Measurements from ENCODE around the gene TSEN54. TPM values are rescaled to one million over a fixed set of nuclear protein-coding genes. Genes with fewer than 3 reads are reported as not detected.

Gene TSEN54
- polyA plus RNA-seq, 1 of the 3 experiments (the other 2 are of a cell fraction): 29.8 TPM

GRCh38 chr17:75521290-75521689, 5.0 kb downstream of the TSEN54 start:
- Histone ChIP-seq H4K20me1 (ENCODE audit: insufficient read depth) (peaks cover 13% of the 10 kb centered on the region; the same call in 1 of the 2 replicates), H3K9me2 (no peaks in the 10 kb centered on the region), H3K9me3 (no peaks in the 10 kb centered on the region), H3K9ac (no peak overlapping the region), H3K36me3 (replicated peaks in 1 of 2; ENCODE audit: control insufficient read depth in 1 of 2, insufficient read depth in 2 of 2, low read length in 1 of 2) (peaks cover 13 to 19% of the 10 kb centered on the region in 2 experiments), H3K27me3 (ENCODE audit: insufficient read depth) (peaks cover 4% of the 10 kb centered on the region; the same call in 1 of the 2 replicates), H3K79me2 (ENCODE audit: insufficient read depth) (no peaks in the 10 kb centered on the region), H3F3A (replicated peaks; ENCODE audit: insufficient read depth) (peaks cover 7% of the 10 kb centered on the region), H3K4me2 (no peak overlapping the region), H3K27ac (ENCODE audit: low read depth in 2 of 2, low read length in 1 of 2) (no peak overlapping the region), H3K4me3 (ENCODE audit: low read depth in 2 of 2, low read length in 1 of 2) (no peak overlapping the region), H2AFZ (ENCODE audit: low read depth) (no peak overlapping the region), H3K4me1 (ENCODE audit: control insufficient read depth in 1 of 2, insufficient read depth in 2 of 2, low read depth in 1 of 2, low read length in 1 of 2) (peaks cover 0 to 24% of the 10 kb centered on the region in 2 experiments; a peak in 1 of 4 replicates)
- POLR2A ChIA-PET: interaction anchor here (0.6 kb wide), 1 partner anchor 19 kb away, joined by 3 read pairs; no protein-coding TSS in a partner anchor
- CTCF ChIA-PET: interaction anchor here (1.0 to 4.0 kb wide), 5 partner anchors 111 to 251 kb away, joined by 3 to 13 read pairs (median 4); partner anchors contain the start of gene MIF4GD
- 94% methylated on average over 8 of the region's 8 CpGs for WGBS (ENCODE audit: low lambda C conversion rate)
- TF ChIP-seq MEF2A (IDR thresholded peaks at IDR 0.05; ENCODE audit: borderline replicate concordance, low read depth) (no peak), GATA2 (CRISPR knock-in tag; IDR thresholded peaks at IDR 0.05) (no peak), REST (IDR thresholded peaks at IDR 0.05; ENCODE audit: low read depth, low read length) (no peak), CTCF (IDR thresholded peaks at IDR 0.05) (no peak), NRF1 (IDR thresholded peaks at IDR 0.05; ENCODE audit: low read depth, low read length) (no peak), SIN3A (IDR thresholded peaks at IDR 0.05; ENCODE audit: borderline replicate concordance, low read depth, low read length) (no peak), FOXM1 (IDR thresholded peaks at IDR 0.05; ENCODE audit: low read depth) (no peak), CHD2 (IDR thresholded peaks at IDR 0.05; ENCODE audit: low read length, partially characterized antibody) (no peak), EZH2phosphoT487 (IDR thresholded peaks at IDR 0.05; ENCODE audit: borderline replicate concordance, low read depth) (no peak), USF2 (IDR thresholded peaks at IDR 0.05; ENCODE audit: borderline replicate concordance, low read depth, low read length) (no peak), RAD21 (IDR thresholded peaks at IDR 0.05; ENCODE audit: low read length) (no peak), FOXJ3 (CRISPR knock-in tag; IDR thresholded peaks at IDR 0.05) (no peak)
- TF ChIP-seq, protein P1, sequence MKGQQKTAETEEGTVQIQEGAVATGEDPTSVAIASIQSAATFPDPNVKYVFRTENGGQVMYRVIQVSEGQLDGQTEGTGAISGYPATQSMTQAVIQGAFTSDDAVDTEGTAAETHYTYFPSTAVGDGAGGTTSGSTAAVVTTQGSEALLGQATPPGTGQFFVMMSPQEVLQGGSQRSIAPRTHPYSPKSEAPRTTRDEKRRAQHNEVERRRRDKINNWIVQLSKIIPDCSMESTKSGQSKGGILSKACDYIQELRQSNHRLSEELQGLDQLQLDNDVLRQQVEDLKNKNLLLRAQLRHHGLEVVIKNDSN (IDR thresholded peaks at IDR 0.05; ENCODE audit: borderline replicate concordance, low read depth): no peak
- DNase-seq: no peak
